ENCODE results near the gene SALL2. TPM values are rescaled to one million over a fixed set of nuclear protein-coding genes. Genes with fewer than 3 reads are reported as not detected.

Gene SALL2
- 0.78 and 2.6 TPM in 2 replicates for total RNA-seq

GRCh38 chr14:21525962-21526671 is at the start of gene SALL2:
Gene SALL2 (minus strand): TSS chr14:21526346. CDS start chr14:21526127, 219 bp downstream.

GRCh38 chr14:21510735-21511657 is 15.2 kb downstream of the SALL2 start, which contains the start of gene METTL3:
Gene METTL3 (minus strand): TSS chr14:21511340. CDS start chr14:21511223, 117 bp downstream.

GRCh38 chr14:21476925-21477681 is 49.0 kb downstream of the SALL2 start, which contains the start of the genes RAB2B and TOX4:
Gene RAB2B (minus strand): TSS chr14:21476959. CDS start chr14:21476872, 87 bp downstream.
Gene TOX4 (plus strand): TSS chr14:21477195. CDS start chr14:21477279, 84 bp downstream.

Other genes with a start within 250 kb of the SALL2 start
- gene RPGRIP1, start 246.3 kb downstream of the SALL2 start, total RNA-seq, result not detected in 2 replicates
- 69.1 and 104 TPM in 2 replicates for gene SUPT16H, start 142.3 kb downstream of the SALL2 start, total RNA-seq
- 52.9 and 63.5 TPM in 2 replicates for gene CHD8, start 70.2 kb downstream of the SALL2 start, total RNA-seq
- 12.1 and 13.7 TPM in 2 replicates for gene RAB2B, start 49.4 kb downstream of the SALL2 start, total RNA-seq
- 30.1 and 33.2 TPM in 2 replicates for gene TOX4, start 49.2 kb downstream of the SALL2 start, total RNA-seq
- gene METTL3, start 15.0 kb downstream of the SALL2 start, total RNA-seq, result 51.8 and 63.1 TPM in 2 replicates
- gene OR10G3, start 53.7 kb upstream of the SALL2 start, total RNA-seq, result not detected in 2 replicates
- not detected in 2 replicates for gene OR10G2, start 108.6 kb upstream of the SALL2 start, total RNA-seq
- not detected in 2 replicates for gene OR4E2, start 127.5 kb upstream of the SALL2 start, total RNA-seq
- not detected in 2 replicates for gene OR4E1, start 147.5 kb upstream of the SALL2 start, total RNA-seq